Measurements from ENCODE around the gene CSAD.

CSAD gene

GRCh38 chr12:53185582-53186153 is 4.9 kb upstream of the CSAD start:
- Histone ChIP-seq H3K27me3 (ENCODE audit: control insufficient read depth in 3 of 3, insufficient read depth in 3 of 3, low read depth in 1 of 3, low read length in 3 of 3) (no peaks in the 10 kb centered on the region), H4K91ac (ENCODE audit: low read depth, low read length, poor library complexity) (no peak overlapping the region), H2BK120ac (ENCODE audit: low read depth, low read length) (no peak overlapping the region), H2AFZ (ENCODE audit: low read length) (no peak overlapping the region), H3K4me3 (ENCODE audit: low read length in 2 of 2) (no peak overlapping the region), H3K9ac (ENCODE audit: low read depth, low read length, poor library complexity) (no peak overlapping the region), H2AK5ac (ENCODE audit: low read depth, low read length) (no peak overlapping the region), H3K79me1 (ENCODE audit: low read depth, low read length) (peaks cover 4% of the 10 kb centered on the region), H3K4me1 (ENCODE audit: control insufficient read depth in 2 of 2, insufficient read depth in 1 of 2, low read depth in 1 of 2, low read length in 2 of 2) (peaks cover 13 to 18% of the 10 kb centered on the region in 2 donors), H2BK12ac (ENCODE audit: low read length) (no peak overlapping the region), H3K14ac (ENCODE audit: low read length) (no peak overlapping the region), H2BK5ac (ENCODE audit: low read length) (no peak overlapping the region), H3K4ac (ENCODE audit: low read length) (no peak overlapping the region), H3K18ac (ENCODE audit: low read length) (no peak overlapping the region), H3K27ac (replicated peaks; ENCODE audit: low read length) (no peak overlapping the region), H2BK15ac (ENCODE audit: low read length) (no peak overlapping the region), H4K8ac (ENCODE audit: low read depth, low read length) (no peak overlapping the region), H3K23ac (ENCODE audit: low read depth, low read length, poor library complexity) (no peak overlapping the region), H3K9me3 (replicated peaks in 1 of 2; ENCODE audit: control insufficient read depth in 2 of 2, insufficient read depth in 1 of 2, low read depth in 1 of 2, low read length in 2 of 2) (peaks cover 2 to 5% of the 10 kb centered on the region in 2 donors), H3K36me3 (replicated peaks in 1 of 2; ENCODE audit: control insufficient read depth in 2 of 2, insufficient read depth in 2 of 2, low read length in 2 of 2) (peaks cover 45 to 86% of the 10 kb centered on the region in 2 donors), H3K4me2 (ENCODE audit: insufficient read depth, low read length, poor library complexity, severe bottlenecking) (no peak overlapping the region)
- DNase-seq (ENCODE audit: low spot score) = no peak
- no CpG with 5 or more reads among the region's 3 CpGs for WGBS, 2 donors (ENCODE audit: extremely low coverage in 2 of 2, insufficient read length in 2 of 2, insufficient replicate concordance in 1 of 2)

DNA sequence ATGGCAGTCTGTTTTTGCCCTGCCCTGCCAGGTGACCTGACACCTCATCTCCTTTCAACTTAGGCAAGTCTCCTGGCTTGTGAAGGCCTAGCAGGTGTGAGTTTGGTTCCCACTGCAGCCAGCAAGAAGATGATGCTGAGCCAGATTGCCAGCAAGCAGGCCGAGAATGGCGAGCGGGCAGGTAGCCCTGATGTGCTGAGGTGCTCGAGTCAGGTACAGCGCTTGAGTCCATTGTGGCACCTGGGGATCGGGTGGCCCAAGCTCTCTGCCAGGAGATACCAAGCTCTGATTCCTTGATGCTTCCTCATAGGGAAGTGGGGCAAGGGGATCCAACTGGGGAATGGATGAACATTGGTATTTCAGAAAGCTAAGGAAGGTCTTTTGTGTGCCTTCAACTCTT is 4.1 kb upstream of the CSAD start:
- Histone ChIP-seq H4K8ac (ENCODE audit: low read depth, low read length) (no peak overlapping the region), H3K23ac (ENCODE audit: low read depth, low read length, poor library complexity) (no peak overlapping the region), H2BK5ac (ENCODE audit: low read length) (no peak overlapping the region), H3K79me1 (ENCODE audit: low read depth, low read length) (peaks cover 4% of the 10 kb centered on the region), H3K27me3 (ENCODE audit: control insufficient read depth in 3 of 3, insufficient read depth in 3 of 3, low read depth in 1 of 3, low read length in 3 of 3) (no peaks in the 10 kb centered on the region), H2AK5ac (ENCODE audit: low read depth, low read length) (no peak overlapping the region), H2BK120ac (ENCODE audit: low read depth, low read length) (no peak overlapping the region), H4K91ac (ENCODE audit: low read depth, low read length, poor library complexity) (no peak overlapping the region), H3K9me3 (replicated peaks in 1 of 2; ENCODE audit: control insufficient read depth in 2 of 2, insufficient read depth in 1 of 2, low read depth in 1 of 2, low read length in 2 of 2) (peaks cover 2 to 5% of the 10 kb centered on the region in 2 donors), H3K4ac (ENCODE audit: low read length) (no peak overlapping the region), H3K27ac (replicated peaks; ENCODE audit: low read length) (no peak overlapping the region), H3K4me1 (ENCODE audit: control insufficient read depth in 2 of 2, insufficient read depth in 1 of 2, low read depth in 1 of 2, low read length in 2 of 2) (peaks cover 13 to 18% of the 10 kb centered on the region in 2 donors), H3K36me3 (replicated peaks in 1 of 2; ENCODE audit: control insufficient read depth in 2 of 2, insufficient read depth in 2 of 2, low read length in 2 of 2) (peaks cover 45 to 80% of the 10 kb centered on the region in 2 donors), H2BK12ac (ENCODE audit: low read length) (no peak overlapping the region), H2BK15ac (ENCODE audit: low read length) (no peak overlapping the region), H2AFZ (ENCODE audit: low read length) (no peak overlapping the region), H3K4me2 (ENCODE audit: insufficient read depth, low read length, poor library complexity, severe bottlenecking) (no peak overlapping the region), H3K9ac (ENCODE audit: low read depth, low read length, poor library complexity) (no peak overlapping the region), H3K18ac (ENCODE audit: low read length) (no peak overlapping the region), H3K4me3 (ENCODE audit: low read length in 2 of 2) (no peak overlapping the region), H3K14ac (ENCODE audit: low read length) (no peak overlapping the region)
- WGBS, 2 donors (ENCODE audit: extremely low coverage in 2 of 2, insufficient read length in 2 of 2, insufficient replicate concordance in 1 of 2) = no CpG with 5 or more reads among the region's 6 CpGs
- DNase-seq (ENCODE audit: low spot score) = no peak

DNA sequence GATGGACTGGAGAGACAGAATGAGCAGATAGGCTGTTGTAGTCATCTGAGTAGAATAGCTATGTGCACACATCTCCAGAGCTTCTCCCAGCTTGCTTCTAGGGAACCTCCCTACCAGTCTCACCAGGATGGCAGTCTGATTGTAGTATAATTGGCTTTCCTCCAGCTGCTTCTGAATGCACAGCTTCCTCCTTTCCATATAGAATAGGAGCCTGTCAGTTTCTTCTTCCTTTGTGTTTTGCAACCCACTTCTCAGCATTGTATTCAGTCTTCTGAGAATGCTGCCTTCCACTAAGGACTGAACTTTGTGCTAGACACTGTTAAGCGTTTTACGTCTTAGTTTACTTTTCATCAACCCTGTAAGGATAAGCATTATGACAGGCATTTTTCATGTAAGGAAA is 2.2 kb upstream of the CSAD start:
- Histone ChIP-seq H2BK15ac (ENCODE audit: low read length) (no peak overlapping the region), H2BK120ac (ENCODE audit: low read depth, low read length) (no peak overlapping the region), H3K9me3 (replicated peaks in 1 of 2; ENCODE audit: control insufficient read depth in 2 of 2, insufficient read depth in 1 of 2, low read depth in 1 of 2, low read length in 2 of 2) (peaks cover 2 to 5% of the 10 kb centered on the region in 2 donors), H3K9ac (ENCODE audit: low read depth, low read length, poor library complexity) (no peak overlapping the region), H2BK5ac (ENCODE audit: low read length) (no peak overlapping the region), H3K27ac (replicated peaks; ENCODE audit: low read length) (no peak overlapping the region), H3K4me2 (ENCODE audit: insufficient read depth, low read length, poor library complexity, severe bottlenecking) (no peak overlapping the region), H3K79me1 (ENCODE audit: low read depth, low read length) (peaks cover 4% of the 10 kb centered on the region), H3K14ac (ENCODE audit: low read length) (no peak overlapping the region), H4K8ac (ENCODE audit: low read depth, low read length) (no peak overlapping the region), H3K36me3 (replicated peaks in 1 of 2; ENCODE audit: control insufficient read depth in 2 of 2, insufficient read depth in 2 of 2, low read length in 2 of 2) (peaks cover 41 to 63% of the 10 kb centered on the region in 2 donors), H3K27me3 (ENCODE audit: control insufficient read depth in 3 of 3, insufficient read depth in 3 of 3, low read depth in 1 of 3, low read length in 3 of 3) (no peaks in the 10 kb centered on the region), H3K4ac (ENCODE audit: low read length) (no peak overlapping the region), H3K4me1 (ENCODE audit: control insufficient read depth in 2 of 2, insufficient read depth in 1 of 2, low read depth in 1 of 2, low read length in 2 of 2) (peaks cover 13 to 20% of the 10 kb centered on the region in 2 donors), H3K18ac (ENCODE audit: low read length) (no peak overlapping the region), H2AFZ (ENCODE audit: low read length) (no peak overlapping the region), H2BK12ac (ENCODE audit: low read length) (no peak overlapping the region), H2AK5ac (ENCODE audit: low read depth, low read length) (no peak overlapping the region), H3K23ac (ENCODE audit: low read depth, low read length, poor library complexity) (no peak overlapping the region), H4K91ac (ENCODE audit: low read depth, low read length, poor library complexity) (no peak overlapping the region), H3K4me3 (ENCODE audit: low read length in 2 of 2) (no peak overlapping the region)
- no CpG with 5 or more reads among the region's 2 CpGs for WGBS, 2 donors (ENCODE audit: extremely low coverage in 2 of 2, insufficient read length in 2 of 2, insufficient replicate concordance in 1 of 2)
- DNase-seq (ENCODE audit: low spot score) = no peak

GRCh38 chr12:53181935-53182334 is 1.2 kb upstream of the CSAD start:
- no CpG with 5 or more reads among the region's 2 CpGs for WGBS, 2 donors (ENCODE audit: extremely low coverage in 2 of 2, insufficient read length in 2 of 2, insufficient replicate concordance in 1 of 2)
- Histone ChIP-seq H2BK12ac (ENCODE audit: low read length) (no peak overlapping the region), H3K23ac (ENCODE audit: low read depth, low read length, poor library complexity) (no peak overlapping the region), H2AFZ (ENCODE audit: low read length) (no peak overlapping the region), H3K27me3 (ENCODE audit: control insufficient read depth in 3 of 3, insufficient read depth in 3 of 3, low read depth in 1 of 3, low read length in 3 of 3) (no peaks in the 10 kb centered on the region), H3K27ac (replicated peaks; ENCODE audit: low read length) (no peak overlapping the region), H3K36me3 (replicated peaks in 1 of 2; ENCODE audit: control insufficient read depth in 2 of 2, insufficient read depth in 2 of 2, low read length in 2 of 2) (peaks cover 31 to 53% of the 10 kb centered on the region in 2 donors), H3K18ac (ENCODE audit: low read length) (no peak overlapping the region), H2BK15ac (ENCODE audit: low read length) (no peak overlapping the region), H3K14ac (ENCODE audit: low read length) (no peak overlapping the region), H3K9me3 (replicated peaks in 1 of 2; ENCODE audit: control insufficient read depth in 2 of 2, insufficient read depth in 1 of 2, low read depth in 1 of 2, low read length in 2 of 2) (peaks cover 2 to 5% of the 10 kb centered on the region in 2 donors), H3K4me2 (ENCODE audit: insufficient read depth, low read length, poor library complexity, severe bottlenecking) (peak overlapping the region; percentile 70), H4K91ac (ENCODE audit: low read depth, low read length, poor library complexity) (no peak overlapping the region), H2BK120ac (ENCODE audit: low read depth, low read length) (no peak overlapping the region), H3K9ac (ENCODE audit: low read depth, low read length, poor library complexity) (no peak overlapping the region), H3K4ac (ENCODE audit: low read length) (no peak overlapping the region), H3K79me1 (ENCODE audit: low read depth, low read length) (peaks cover 4% of the 10 kb centered on the region), H2AK5ac (ENCODE audit: low read depth, low read length) (no peak overlapping the region), H2BK5ac (ENCODE audit: low read length) (no peak overlapping the region), H3K4me3 (ENCODE audit: low read length in 2 of 2) (peak overlapping the region in 1 of 2 donors; percentile 72), H3K4me1 (ENCODE audit: control insufficient read depth in 2 of 2, insufficient read depth in 1 of 2, low read depth in 1 of 2, low read length in 2 of 2) (peaks cover 13 to 20% of the 10 kb centered on the region in 2 donors), H4K8ac (ENCODE audit: low read depth, low read length) (no peak overlapping the region)
- no peak for DNase-seq (ENCODE audit: low spot score)
